ENCODE data around the gene GPR68. TPM values are rescaled to one million over a fixed set of nuclear protein-coding genes. Genes with fewer than 3 reads are reported as not detected.
"Not testable (repeated sequence)": the region's sequence is repeated elsewhere in the genome, so short reads cannot be mapped to it uniquely, and the experiment has no call there.

The GPR68 gene
- total RNA-seq, 1 experiment from 2014 or later = 6.5 TPM

GRCh38 chr14:91228112-91229004 lies 16.1 kb downstream of the GPR68 start:
- peak; percentile 81 for DNase-seq (ENCODE audit: low read depth)

- no peak for DNase-seq (ENCODE audit: low read depth)
Observed at GRCh38 chr14:91227183-91227628, 17.3 kb downstream of the GPR68 start.

- not testable (repeated sequence) for DNase-seq (ENCODE audit: low read depth)
Observed at GRCh38 chr14:91226360-91226759, 18.1 kb downstream of the GPR68 start.

GRCh38 chr14:91225025-91225424 lies 19.5 kb downstream of the GPR68 start:
- peak; percentile 49 for DNase-seq (ENCODE audit: low read depth)

- peak; percentile 40 for DNase-seq (ENCODE audit: low read depth)
Observed at GRCh38 chr14:91223028-91223783, 21.3 kb downstream of the GPR68 start.

- DNase-seq (ENCODE audit: low read depth) = no peak
Observed at GRCh38 chr14:91221270-91221669, 23.2 kb downstream of the GPR68 start.

GRCh38 chr14:91220581-91221000 lies 23.9 kb downstream of the GPR68 start:
- DNase-seq (ENCODE audit: low read depth) = no peak

GRCh38 chr14:91219517-91220389 lies 24.8 kb downstream of the GPR68 start:
- DNase-seq (ENCODE audit: low read depth) = no peak

GRCh38 chr14:91218014-91218413 lies 26.5 kb downstream of the GPR68 start:
- DNase-seq (ENCODE audit: low read depth) = no peak

GRCh38 chr14:91216731-91217226 lies 27.7 kb downstream of the GPR68 start:
- no peak for DNase-seq (ENCODE audit: low read depth)

- no peak for DNase-seq (ENCODE audit: low read depth)
Observed at GRCh38 chr14:91215381-91215780, 29.1 kb downstream of the GPR68 start.

GRCh38 chr14:91214306-91214705 lies 30.2 kb downstream of the GPR68 start:
- DNase-seq (ENCODE audit: low read depth) = no peak

- DNase-seq (ENCODE audit: low read depth) = no peak
Observed at GRCh38 chr14:91211017-91211416, 33.5 kb downstream of the GPR68 start.

- no peak for DNase-seq (ENCODE audit: low read depth)
Observed at GRCh38 chr14:91207008-91207407, 37.5 kb downstream of the GPR68 start.

GRCh38 chr14:91205459-91205858 lies 39.0 kb downstream of the GPR68 start:
- DNase-seq (ENCODE audit: low read depth) = no peak

GRCh38 chr14:91204657-91205056 lies 39.8 kb downstream of the GPR68 start:
- DNase-seq (ENCODE audit: low read depth) = no peak

GRCh38 chr14:91202234-91202974 lies 42.1 kb downstream of the GPR68 start:
- DNase-seq (ENCODE audit: low read depth) = no peak

GRCh38 chr14:91200802-91201201 lies 43.7 kb downstream of the GPR68 start:
- DNase-seq (ENCODE audit: low read depth) = not testable (repeated sequence)

- no peak for DNase-seq (ENCODE audit: low read depth)
Observed at GRCh38 chr14:91197631-91198030, 46.9 kb downstream of the GPR68 start.

GRCh38 chr14:91195881-91196280 lies 48.6 kb downstream of the GPR68 start:
- DNase-seq (ENCODE audit: low read depth) = no peak

- no peak for DNase-seq (ENCODE audit: low read depth)
Observed at GRCh38 chr14:91193069-91193468, 51.4 kb downstream of the GPR68 start.
